A549 (cell line): ENCODE results near the gene INPP4B. TPM values are rescaled to one million over a fixed set of nuclear protein-coding genes. Genes with fewer than 3 reads are reported as not detected.

Source experiments
- ATAC-seq, 2 experiments: fragments of 200-7000 bp in 1 of 2; fragments of >200 bp in 1 of 2; cut with Nextera tagmentation in 1 of 2; cut with Tn5 transposase in 1 of 2; 3 replicates each; pipeline versions ENCODE4 v1.8.0 to v1.9.1; 2018 to 2020; ENCODE audit warnings: mild to moderate bottlenecking in 1 of 2, moderate library complexity in 1 of 2
- CTCF ChIA-PET: fragments of 300-600 bp; sonication (Branson Sonifier 250); formaldehyde crosslinking; extraction: SDS; loops from one replicate; lab custom pipeline; 2021; ENCODE audit warnings: antibody characterized with exemption, inconsistent platforms; lab: Yijun Ruan, JAX
- POLR2A ChIA-PET: fragments of 350-600 bp; formaldehyde crosslinking; extraction: SDS; loops from one replicate; lab custom pipeline; 2021; ENCODE audit warnings: antibody characterized with exemption, inconsistent platforms; lab: Yijun Ruan, JAX
- DNase-seq, 2 experiments: peaks; one replicate each; pipeline versions ENCODE4 v3.0.0 to v3.0.0-alpha.2; 2011 to 2016; ENCODE audit warnings: low read depth in 1 of 2, low spot score in 1 of 2
- FAIRE-seq: peaks from 2 replicates; lab custom pipeline; 2011; peaks lifted over from hg19 to GRCh38; lab: Jason Lieb, UNC
- H3K27ac ChIP-seq, 2 experiments: fragments of >200 bp; sonication (Bioruptor Twin); formaldehyde crosslinking; 3 replicates each; pipeline ENCODE4 v1.5.1; 2016 to 2017
- H3K4me1 ChIP-seq: fragments of >200 bp; sonication (Bioruptor Twin); formaldehyde crosslinking; 3 replicates; pipeline ENCODE4 v1.6.1; 2016
- H3K4me2 ChIP-seq: fragments of >200 bp; sonication (Bioruptor Twin); formaldehyde crosslinking; 3 replicates; pipeline ENCODE4 v1.6.1; 2016
- H3K4me3 ChIP-seq: fragments of >200 bp; sonication (Bioruptor Twin); formaldehyde crosslinking; 3 replicates; pipeline ENCODE4 v1.5.1; 2016
- H3K9me3 ChIP-seq: fragments of >200 bp; sonication (Bioruptor Twin); formaldehyde crosslinking; 3 replicates; pipeline ENCODE4 v1.6.1; 2016
- CHD4 ChIP-seq: fragments of 200-600 bp; sonication (generic); IDR thresholded peaks from 2 replicates; pipeline ENCODE4 v1.6.1; 2016; ENCODE audit warnings: antibody characterized with exemption, mild to moderate bottlenecking, borderline replicate concordance
- EHF ChIP-seq: fragments of 250-450 bp; sonication (Bioruptor Pico); IDR thresholded peaks from 2 replicates; pipeline ENCODE4 v1.5.0; 2020; ENCODE audit warnings: mild to moderate bottlenecking
- EHMT2 ChIP-seq: fragments of 200-600 bp; sonication (generic); IDR thresholded peaks from 2 replicates; pipeline ENCODE4 v1.6.1; 2016; ENCODE audit warnings: antibody characterized with exemption, low read depth, mild to moderate bottlenecking, moderate library complexity
- FOSB ChIP-seq: fragments of 250-450 bp; sonication (Bioruptor Pico); IDR thresholded peaks from 2 replicates; pipeline ENCODE4 v1.5.0; 2020; ENCODE audit warnings: mild to moderate bottlenecking, moderate library complexity
- HDAC2 ChIP-seq: fragments of 200-600 bp; sonication (generic); IDR thresholded peaks from 2 replicates; pipeline ENCODE4 v1.6.1; 2016
- HEYL ChIP-seq: fragments of 250-450 bp; sonication (Bioruptor Pico); IDR thresholded peaks from 2 replicates; pipeline ENCODE4 v1.8.0; 2021; ENCODE audit warnings: mild to moderate bottlenecking, moderate library complexity
- HOXB13 ChIP-seq: fragments of 250-450 bp; sonication (Bioruptor Pico); IDR thresholded peaks from 2 replicates; pipeline ENCODE4 v1.5.0; 2020; ENCODE audit warnings: low read depth, mild to moderate bottlenecking, moderate library complexity
- JUN ChIP-seq, 2 experiments: fragments of >200 bp; sonication (Bioruptor Twin); formaldehyde crosslinking; IDR thresholded peaks; 2 replicates in 1 of 2; 3 replicates in 1 of 2; pipeline ENCODE4 v1.6.1; 2016 to 2017
- KDM1A ChIP-seq: fragments of 200-600 bp; sonication (generic); IDR thresholded peaks from 2 replicates; pipeline ENCODE4 v1.6.1; 2016; ENCODE audit warnings: low read depth, mild to moderate bottlenecking
- MAZ ChIP-seq: fragments of 150-350 bp; IDR thresholded peaks from 2 replicates; pipeline ENCODE4 v1.6.1; 2014; ENCODE audit warnings: antibody characterized with exemption, low read depth, low read length, borderline replicate concordance
- NFE2L2 ChIP-seq: fragments of 150-350 bp; conservative IDR thresholded peaks from 2 replicates; pipeline ENCODE4 v1.6.1; 2014; ENCODE audit warnings: low read length
- POLR2A ChIP-seq: IDR thresholded peaks from 2 replicates; pipeline ENCODE4 v1.6.1; 2012; ENCODE audit warnings: mild to moderate bottlenecking, low read length
- POLR2AphosphoS2 ChIP-seq: conservative IDR thresholded peaks from 2 replicates; pipeline ENCODE4 v1.6.1; 2012; ENCODE audit warnings: low read length, improper control_type of control experiment, inconsistent platforms
- RAD21 ChIP-seq, 2 experiments: fragments of >200 bp in 1 of 2; sonication (Bioruptor Twin) in 1 of 2; formaldehyde crosslinking in 1 of 2; IDR thresholded peaks in 1 of 2; conservative IDR thresholded peaks in 1 of 2; 2 replicates in 1 of 2; 3 replicates in 1 of 2; pipeline ENCODE4 v1.6.1; 2012 to 2018; ENCODE audit warnings: inconsistent platforms in 1 of 2
- RFX5 ChIP-seq: fragments of 450-650 bp; IDR thresholded peaks from 2 replicates; pipeline ENCODE4 v1.7.1; 2014; ENCODE audit warnings: antibody characterized with exemption, mild to moderate bottlenecking, moderate library complexity
- RNF2 ChIP-seq: fragments of 200-600 bp; sonication (generic); IDR thresholded peaks from 2 replicates; pipeline ENCODE4 v1.6.1; 2016; ENCODE audit warnings: low read depth, mild to moderate bottlenecking, antibody characterized with exemption, moderate library complexity, borderline replicate concordance
- SREBF2 ChIP-seq: fragments of 450-650 bp; IDR thresholded peaks from 2 replicates; pipeline ENCODE4 v1.6.1; 2014; ENCODE audit warnings: mild to moderate bottlenecking, moderate library complexity
- TP53 ChIP-seq: fragments of 250-450 bp; sonication (Bioruptor Pico); IDR thresholded peaks from 2 replicates; pipeline ENCODE4 v1.5.0; 2021; ENCODE audit warnings: mild to moderate bottlenecking, moderate library complexity
- ZSCAN20 ChIP-seq: fragments of 250-450 bp; sonication (Bioruptor Pico); IDR thresholded peaks from 2 replicates; pipeline ENCODE4 v1.8.0; 2022; ENCODE audit warnings: mild to moderate bottlenecking, moderate library complexity
- WGBS: methylation state at CpG from one replicate; pipeline ENCODE4 v1.1.6; 2017; ENCODE audit errors: missing lambda C conversion rate; 5-methylcytosine and 5-hydroxymethylcytosine counted together
- polyA plus RNA-seq, 4 experiments: library from polyadenylated mRNA; depleted of rRNA in 3 of 4; stranded (reverse); fragments of >200 nt; fragmentation: RNase III in 1 of 4; extraction: RNeasy Plus Mini Kit Qiagen cat#74134 plus additional on column Dnase treatment in 1 of 4; gene quantifications; 2 replicates in 3 of 4; 3 replicates in 1 of 4; pipeline ENCODE4 v1.2.3, GENCODE V29; 2011 to 2017
- TF ChIP-seq, protein P1 (sequence below): fragments of >200 bp; sonication (Bioruptor Twin); formaldehyde crosslinking; IDR thresholded peaks from 2 replicates; pipeline ENCODE4 v1.6.1; 2016
- TF ChIP-seq, protein P2 (sequence below): IDR thresholded peaks from 2 replicates; pipeline ENCODE4 v1.6.1; 2012
- TF ChIP-seq, protein P3 (sequence below): IDR thresholded peaks from 2 replicates; pipeline ENCODE4 v1.6.1; 2012; ENCODE audit warnings: low read depth, borderline replicate concordance
- TF ChIP-seq, protein P4 (sequence below): fragments of 250-450 bp; sonication (Bioruptor Pico); IDR thresholded peaks from 2 replicates; pipeline ENCODE4 v1.5.0; 2021; ENCODE audit warnings: mild to moderate bottlenecking, moderate library complexity, borderline replicate concordance
- TF ChIP-seq, protein P5 (sequence below): fragments of 200-600 bp; sonication (generic); IDR thresholded peaks from 2 replicates; pipeline ENCODE4 v1.6.1; 2016; ENCODE audit warnings: antibody characterized with exemption, mild to moderate bottlenecking, moderate library complexity
- TF ChIP-seq, protein P6 (sequence below): fragments of 150-350 bp; IDR thresholded peaks from 2 replicates; pipeline ENCODE4 v1.6.1; 2014; ENCODE audit warnings: low read depth, mild to moderate bottlenecking, low read length
- TF ChIP-seq, protein P7 (sequence below): fragments of 450-650 bp; IDR thresholded peaks from 2 replicates; pipeline ENCODE4 v1.6.1; 2014; ENCODE audit warnings: antibody characterized with exemption
- TF ChIP-seq, protein P8 (sequence below): fragments of 250-450 bp; sonication (Bioruptor Pico); IDR thresholded peaks from 2 replicates; pipeline ENCODE4 v1.5.0; 2020; ENCODE audit warnings: low read depth, mild to moderate bottlenecking, moderate library complexity

INPP4B gene
- polyA plus RNA-seq, 2 of the 4 experiments (the other 2 are of a cell fraction): 7.2 to 14.9 TPM

DNA sequence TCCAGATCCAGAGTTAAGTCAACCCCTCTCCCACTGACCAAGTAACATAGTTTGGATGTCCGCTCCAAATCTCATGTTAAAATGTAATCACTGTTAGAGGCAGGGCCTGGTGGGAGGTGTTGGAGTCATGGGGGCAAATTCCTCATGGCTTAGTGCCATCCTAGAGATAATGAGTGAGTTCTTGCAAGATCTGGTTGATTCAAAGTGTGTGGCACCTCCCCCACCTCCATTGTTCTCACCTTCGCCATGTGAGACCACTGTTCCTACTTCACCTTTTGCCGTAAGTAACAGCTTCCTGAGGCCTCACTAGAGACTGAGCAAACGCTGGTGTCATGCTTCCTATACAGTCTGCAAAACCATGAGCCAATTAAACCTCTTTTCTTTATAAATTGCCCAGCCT is 548.8 kb downstream of the INPP4B start (continued):
- no peak for TF ChIP-seq HEYL (CRISPR knock-in tag)
- TF ChIP-seq HDAC2: no peak
- TF ChIP-seq SREBF2: no peak
- no peak for TF ChIP-seq EHF
- TF ChIP-seq, protein P1, sequence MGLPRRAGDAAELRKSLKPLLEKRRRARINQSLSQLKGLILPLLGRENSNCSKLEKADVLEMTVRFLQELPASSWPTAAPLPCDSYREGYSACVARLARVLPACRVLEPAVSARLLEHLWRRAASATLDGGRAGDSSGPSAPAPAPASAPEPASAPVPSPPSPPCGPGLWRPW: no peak
- no peak for TF ChIP-seq ZSCAN20 (CRISPR knock-in tag)
- TF ChIP-seq KDM1A: no peak
- TF ChIP-seq, protein P2, sequence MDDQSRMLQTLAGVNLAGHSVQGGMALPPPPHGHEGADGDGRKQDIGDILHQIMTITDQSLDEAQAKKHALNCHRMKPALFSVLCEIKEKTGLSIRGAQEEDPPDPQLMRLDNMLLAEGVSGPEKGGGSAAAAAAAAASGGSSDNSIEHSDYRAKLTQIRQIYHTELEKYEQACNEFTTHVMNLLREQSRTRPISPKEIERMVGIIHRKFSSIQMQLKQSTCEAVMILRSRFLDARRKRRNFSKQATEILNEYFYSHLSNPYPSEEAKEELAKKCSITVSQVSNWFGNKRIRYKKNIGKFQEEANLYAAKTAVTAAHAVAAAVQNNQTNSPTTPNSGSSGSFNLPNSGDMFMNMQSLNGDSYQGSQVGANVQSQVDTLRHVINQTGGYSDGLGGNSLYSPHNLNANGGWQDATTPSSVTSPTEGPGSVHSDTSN: no peak
- TF ChIP-seq RAD21 (conservative IDR thresholded peaks at IDR 0.05 in 1 of 2, IDR thresholded peaks at IDR 0.05 in 1 of 2): no peak

DNA sequence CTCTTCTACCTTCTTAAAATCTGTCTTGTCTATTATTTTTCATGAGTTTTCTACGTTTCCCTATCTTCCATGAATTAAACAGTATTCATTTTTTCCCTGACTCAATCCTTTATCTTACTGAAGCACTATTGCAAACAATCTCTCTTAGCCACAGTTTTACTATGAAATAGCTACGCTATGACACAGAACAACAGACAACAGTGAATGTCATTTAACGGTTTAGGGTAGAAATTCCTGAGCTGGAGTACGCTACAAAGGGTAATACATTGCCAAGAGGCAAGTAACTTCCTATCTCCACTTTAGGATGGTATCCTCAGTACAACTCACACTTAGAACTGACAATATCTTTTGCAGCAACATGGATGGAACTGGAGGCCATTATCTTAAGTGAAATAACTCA is 552.6 kb downstream of the INPP4B start:
- no peak overlapping the region for H3K27ac ChIP-seq
- DNase-seq (no peak), ATAC-seq (no peak), FAIRE-seq (no peak)
- no peaks in the 10 kb centered on the region for H3K4me1 ChIP-seq
- ChIA-PET POLR2A (no interaction called here), CTCF (no interaction called here)
- H3K4me2 ChIP-seq: no peak overlapping the region
- WGBS: 77% methylated on average over 4 of the region's 4 CpGs
- H3K4me3 ChIP-seq: no peak overlapping the region
- no peaks in the 10 kb centered on the region for H3K9me3 ChIP-seq
- TF ChIP-seq EHF (no peak), JUN (IDR thresholded peaks at IDR 0.05) (no peak), POLR2AphosphoS2 (no peak), TP53 (no peak), HOXB13 (CRISPR knock-in tag) (no peak), MAZ (no peak), EHMT2 (no peak)
- TF ChIP-seq, protein P3, sequence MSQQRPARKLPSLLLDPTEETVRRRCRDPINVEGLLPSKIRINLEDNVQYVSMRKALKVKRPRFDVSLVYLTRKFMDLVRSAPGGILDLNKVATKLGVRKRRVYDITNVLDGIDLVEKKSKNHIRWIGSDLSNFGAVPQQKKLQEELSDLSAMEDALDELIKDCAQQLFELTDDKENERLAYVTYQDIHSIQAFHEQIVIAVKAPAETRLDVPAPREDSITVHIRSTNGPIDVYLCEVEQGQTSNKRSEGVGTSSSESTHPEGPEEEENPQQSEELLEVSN: no peak
- TF ChIP-seq, protein P4, sequence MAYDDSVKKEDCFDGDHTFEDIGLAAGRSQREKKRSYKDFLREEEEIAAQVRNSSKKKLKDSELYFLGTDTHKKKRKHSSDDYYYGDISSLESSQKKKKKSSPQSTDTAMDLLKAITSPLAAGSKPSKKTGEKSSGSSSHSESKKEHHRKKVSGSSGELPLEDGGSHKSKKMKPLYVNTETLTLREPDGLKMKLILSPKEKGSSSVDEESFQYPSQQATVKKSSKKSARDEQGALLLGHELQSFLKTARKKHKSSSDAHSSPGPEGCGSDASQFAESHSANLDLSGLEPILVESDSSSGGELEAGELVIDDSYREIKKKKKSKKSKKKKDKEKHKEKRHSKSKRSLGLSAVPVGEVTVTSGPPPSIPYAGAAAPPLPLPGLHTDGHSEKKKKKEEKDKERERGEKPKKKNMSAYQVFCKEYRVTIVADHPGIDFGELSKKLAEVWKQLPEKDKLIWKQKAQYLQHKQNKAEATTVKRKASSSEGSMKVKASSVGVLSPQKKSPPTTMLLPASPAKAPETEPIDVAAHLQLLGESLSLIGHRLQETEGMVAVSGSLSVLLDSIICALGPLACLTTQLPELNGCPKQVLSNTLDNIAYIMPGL: no peak

DNA sequence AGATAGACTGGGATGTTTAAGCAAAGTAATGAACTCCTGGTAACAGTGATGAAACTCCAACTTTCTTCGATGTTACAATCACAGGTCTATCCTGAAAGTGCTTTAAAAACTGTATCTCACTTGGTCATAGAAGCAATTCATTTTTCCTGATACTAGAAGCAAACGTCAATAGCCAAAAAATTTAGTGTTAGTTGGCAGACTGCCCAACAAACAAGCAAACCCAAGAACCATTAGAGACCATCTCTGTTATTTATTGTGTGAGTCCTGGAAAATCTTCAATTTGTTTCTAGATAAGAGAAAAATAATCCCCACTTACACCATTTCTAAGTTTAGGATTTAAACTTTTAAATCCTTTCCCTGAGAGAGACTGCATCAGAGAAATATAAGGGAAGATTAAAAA is 553.9 kb downstream of the INPP4B start:
- ChIA-PET POLR2A (no interaction called here), CTCF (interaction anchor here (0.8 kb wide), 1 partner anchor 12 kb away, joined by 5 read pairs; no protein-coding TSS in a partner anchor)
- ATAC-seq (no peak), DNase-seq (no peak), FAIRE-seq (no peak)
- Histone ChIP-seq H3K4me2 (no peak overlapping the region), H3K4me1 (no peaks in the 10 kb centered on the region), H3K4me3 (no peak overlapping the region), H3K27ac (no peak overlapping the region), H3K9me3 (no peaks in the 10 kb centered on the region)
- 42% methylated on average over 2 of the region's 2 CpGs for WGBS
- TF ChIP-seq NFE2L2 (no peak), RFX5 (no peak), CHD4 (no peak), RNF2 (no peak), POLR2A (no peak), FOSB (CRISPR knock-in tag) (no peak), HOXB13 (CRISPR knock-in tag) (no peak)
- TF ChIP-seq, protein P5, sequence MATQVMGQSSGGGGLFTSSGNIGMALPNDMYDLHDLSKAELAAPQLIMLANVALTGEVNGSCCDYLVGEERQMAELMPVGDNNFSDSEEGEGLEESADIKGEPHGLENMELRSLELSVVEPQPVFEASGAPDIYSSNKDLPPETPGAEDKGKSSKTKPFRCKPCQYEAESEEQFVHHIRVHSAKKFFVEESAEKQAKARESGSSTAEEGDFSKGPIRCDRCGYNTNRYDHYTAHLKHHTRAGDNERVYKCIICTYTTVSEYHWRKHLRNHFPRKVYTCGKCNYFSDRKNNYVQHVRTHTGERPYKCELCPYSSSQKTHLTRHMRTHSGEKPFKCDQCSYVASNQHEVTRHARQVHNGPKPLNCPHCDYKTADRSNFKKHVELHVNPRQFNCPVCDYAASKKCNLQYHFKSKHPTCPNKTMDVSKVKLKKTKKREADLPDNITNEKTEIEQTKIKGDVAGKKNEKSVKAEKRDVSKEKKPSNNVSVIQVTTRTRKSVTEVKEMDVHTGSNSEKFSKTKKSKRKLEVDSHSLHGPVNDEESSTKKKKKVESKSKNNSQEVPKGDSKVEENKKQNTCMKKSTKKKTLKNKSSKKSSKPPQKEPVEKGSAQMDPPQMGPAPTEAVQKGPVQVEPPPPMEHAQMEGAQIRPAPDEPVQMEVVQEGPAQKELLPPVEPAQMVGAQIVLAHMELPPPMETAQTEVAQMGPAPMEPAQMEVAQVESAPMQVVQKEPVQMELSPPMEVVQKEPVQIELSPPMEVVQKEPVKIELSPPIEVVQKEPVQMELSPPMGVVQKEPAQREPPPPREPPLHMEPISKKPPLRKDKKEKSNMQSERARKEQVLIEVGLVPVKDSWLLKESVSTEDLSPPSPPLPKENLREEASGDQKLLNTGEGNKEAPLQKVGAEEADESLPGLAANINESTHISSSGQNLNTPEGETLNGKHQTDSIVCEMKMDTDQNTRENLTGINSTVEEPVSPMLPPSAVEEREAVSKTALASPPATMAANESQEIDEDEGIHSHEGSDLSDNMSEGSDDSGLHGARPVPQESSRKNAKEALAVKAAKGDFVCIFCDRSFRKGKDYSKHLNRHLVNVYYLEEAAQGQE: no peak
- TF ChIP-seq, protein P6, sequence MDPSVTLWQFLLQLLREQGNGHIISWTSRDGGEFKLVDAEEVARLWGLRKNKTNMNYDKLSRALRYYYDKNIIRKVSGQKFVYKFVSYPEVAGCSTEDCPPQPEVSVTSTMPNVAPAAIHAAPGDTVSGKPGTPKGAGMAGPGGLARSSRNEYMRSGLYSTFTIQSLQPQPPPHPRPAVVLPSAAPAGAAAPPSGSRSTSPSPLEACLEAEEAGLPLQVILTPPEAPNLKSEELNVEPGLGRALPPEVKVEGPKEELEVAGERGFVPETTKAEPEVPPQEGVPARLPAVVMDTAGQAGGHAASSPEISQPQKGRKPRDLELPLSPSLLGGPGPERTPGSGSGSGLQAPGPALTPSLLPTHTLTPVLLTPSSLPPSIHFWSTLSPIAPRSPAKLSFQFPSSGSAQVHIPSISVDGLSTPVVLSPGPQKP: no peak
- TF ChIP-seq, protein P7, sequence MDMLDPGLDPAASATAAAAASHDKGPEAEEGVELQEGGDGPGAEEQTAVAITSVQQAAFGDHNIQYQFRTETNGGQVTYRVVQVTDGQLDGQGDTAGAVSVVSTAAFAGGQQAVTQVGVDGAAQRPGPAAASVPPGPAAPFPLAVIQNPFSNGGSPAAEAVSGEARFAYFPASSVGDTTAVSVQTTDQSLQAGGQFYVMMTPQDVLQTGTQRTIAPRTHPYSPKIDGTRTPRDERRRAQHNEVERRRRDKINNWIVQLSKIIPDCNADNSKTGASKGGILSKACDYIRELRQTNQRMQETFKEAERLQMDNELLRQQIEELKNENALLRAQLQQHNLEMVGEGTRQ: no peak
- TF ChIP-seq, protein P8, sequence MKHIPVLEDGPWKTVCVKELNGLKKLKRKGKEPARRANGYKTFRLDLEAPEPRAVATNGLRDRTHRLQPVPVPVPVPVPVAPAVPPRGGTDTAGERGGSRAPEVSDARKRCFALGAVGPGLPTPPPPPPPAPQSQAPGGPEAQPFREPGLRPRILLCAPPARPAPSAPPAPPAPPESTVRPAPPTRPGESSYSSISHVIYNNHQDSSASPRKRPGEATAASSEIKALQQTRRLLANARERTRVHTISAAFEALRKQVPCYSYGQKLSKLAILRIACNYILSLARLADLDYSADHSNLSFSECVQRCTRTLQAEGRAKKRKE: no peak
